Glomerular endothelial cell (primary cell): ENCODE data around the gene ERC1. TPM values are rescaled to one million over a fixed set of nuclear protein-coding genes. Genes with fewer than 3 reads are reported as not detected.
"Not testable (repeated sequence)": the region's sequence is repeated elsewhere in the genome, so short reads cannot be mapped to it uniquely, and the experiment has no call there.

Source experiments
- DNase-seq: peaks from one replicate; pipeline ENCODE4 v3.0.0-alpha.2; 2011; ENCODE audit warnings: low read depth, low spot score; ENCODE audit errors: extremely low read depth
- total RNA-seq: library from RNA; depleted of rRNA; stranded (reverse); fragments of >200 nt; gene quantifications from 2 replicates; pipeline ENCODE4 v1.2.3, GENCODE V29; 2015

Gene ERC1
- total RNA-seq, 1 donor from 2014 or later: 44.4 TPM

GRCh38 chr12:1179128-1179527, 188.1 kb downstream of the ERC1 start:
- DNase-seq: no peak

- DNase-seq: no peak
These were observed 191.0 kb downstream of the ERC1 start for GRCh38 chr12:1182069-1182468.

- no peak for DNase-seq
These were observed 193.4 kb downstream of the ERC1 start for GRCh38 chr12:1184402-1184801.

GRCh38 chr12:1185460-1186182, 194.6 kb downstream of the ERC1 start:
- DNase-seq: no peak

GRCh38 chr12:1186298-1186697, 195.3 kb downstream of the ERC1 start:
- DNase-seq: no peak

GRCh38 chr12:1188016-1188415, 197.0 kb downstream of the ERC1 start:
- DNase-seq: no peak

- DNase-seq: no peak
These were observed 198.1 kb downstream of the ERC1 start for GRCh38 chr12:1189163-1189562.

GRCh38 chr12:1195513-1195912, 204.5 kb downstream of the ERC1 start:
- no peak for DNase-seq

- no peak for DNase-seq
These were observed 206.4 kb downstream of the ERC1 start for GRCh38 chr12:1197264-1198018.

- DNase-seq: not testable (repeated sequence)
These were observed 207.8 kb downstream of the ERC1 start for GRCh38 chr12:1198854-1199253.

- DNase-seq: no peak
These were observed 208.7 kb downstream of the ERC1 start for GRCh38 chr12:1199700-1200099.

- DNase-seq: no peak
These were observed 210.0 kb downstream of the ERC1 start for GRCh38 chr12:1201030-1201429.

GRCh38 chr12:1201886-1202285, 210.9 kb downstream of the ERC1 start:
- no peak for DNase-seq

- no peak for DNase-seq
These were observed 212.7 kb downstream of the ERC1 start for GRCh38 chr12:1203735-1204019.

- no peak for DNase-seq
These were observed 213.6 kb downstream of the ERC1 start for GRCh38 chr12:1204581-1205121.

GRCh38 chr12:1205512-1206060, 214.6 kb downstream of the ERC1 start:
- DNase-seq: no peak

- DNase-seq: no peak
These were observed 215.2 kb downstream of the ERC1 start for GRCh38 chr12:1206118-1206734.

GRCh38 chr12:1207276-1207675, 216.3 kb downstream of the ERC1 start:
- DNase-seq: no peak

GRCh38 chr12:1208719-1209118, 217.7 kb downstream of the ERC1 start:
- not testable (repeated sequence) for DNase-seq

GRCh38 chr12:1212526-1212925, 221.5 kb downstream of the ERC1 start:
- no peak for DNase-seq

- DNase-seq: no peak
These were observed 222.2 kb downstream of the ERC1 start for GRCh38 chr12:1213205-1213604.
